HepG2 (cell line): ENCODE measurements around the gene SMIM10L1. TPM values are rescaled to one million over a fixed set of nuclear protein-coding genes. Genes with fewer than 3 reads are reported as not detected.
A peak's percentile ranks its signal among the peaks of the same experiment; 100 is the strongest.

Experiments used
- CENPBD1 ChIP-seq: sonication (generic); formaldehyde crosslinking; IDR thresholded peaks from 2 replicates; pipeline ENCODE4 v1.8.0; 2022; ENCODE audit warnings: missing genetic modification reagents, low read depth, mild to moderate bottlenecking, borderline replicate concordance
- CSRNP1 ChIP-seq: sonication (generic); formaldehyde crosslinking; IDR thresholded peaks from 2 replicates; pipeline ENCODE4 v1.8.1; 2023; ENCODE audit warnings: mild to moderate bottlenecking, missing genetic modification reagents
- DNMT1 ChIP-seq: sonication (generic); formaldehyde crosslinking; IDR thresholded peaks from 2 replicates; pipeline ENCODE4 v1.5.1; 2020; ENCODE audit warnings: mild to moderate bottlenecking, missing genetic modification reagents
- EHMT2 ChIP-seq: fragments of 200-600 bp; sonication (generic); IDR thresholded peaks from 2 replicates; pipeline ENCODE4 v1.7.0; 2017; ENCODE audit warnings: antibody characterized with exemption, low read depth, low read length, borderline replicate concordance
- FOXA3 ChIP-seq: IDR thresholded peaks from 2 replicates; pipeline ENCODE4 v1.6.1; 2016; ENCODE audit warnings: missing genetic modification reagents, missing compliant biosample characterization
- IKZF4 ChIP-seq: sonication (generic); formaldehyde crosslinking; IDR thresholded peaks from 2 replicates; pipeline ENCODE4 v1.5.1; 2020; ENCODE audit warnings: borderline replicate concordance, mild to moderate bottlenecking, low read depth, missing genetic modification reagents; ENCODE audit errors: not compliant biosample characterization
- KDM2A ChIP-seq: sonication (generic); formaldehyde crosslinking; IDR thresholded peaks from 2 replicates; pipeline ENCODE4 v1.4.0; 2020; ENCODE audit warnings: low read depth, missing genetic modification reagents, borderline replicate concordance
- KDM4B ChIP-seq: sonication (generic); formaldehyde crosslinking; IDR thresholded peaks from 2 replicates; pipeline ENCODE4 v1.4.0; 2020; ENCODE audit warnings: missing genetic modification reagents
- PAF1 ChIP-seq: IDR thresholded peaks from 2 replicates; pipeline ENCODE4 v1.6.1; 2016; ENCODE audit warnings: missing genetic modification reagents, missing compliant biosample characterization
- RBM39 ChIP-seq: fragments of 200-400 bp; formaldehyde crosslinking; IDR thresholded peaks from one replicate; pipeline ENCODE4 v1.6.1; 2018; ENCODE audit warnings: antibody characterized with exemption, mild to moderate bottlenecking, low read depth, low read length; ENCODE audit not compliant: poor library complexity, severe bottlenecking
- SALL2 ChIP-seq: sonication (generic); formaldehyde crosslinking; IDR thresholded peaks from 2 replicates; pipeline ENCODE4 v1.8.1; 2023; ENCODE audit warnings: mild to moderate bottlenecking, missing genetic modification reagents, inconsistent platforms
- SIN3B ChIP-seq: fragments of 150-350 bp; IDR thresholded peaks from 2 replicates; pipeline ENCODE4 v1.6.1; 2014; ENCODE audit warnings: low read length
- TBX3 ChIP-seq: fragments of 450-650 bp; IDR thresholded peaks from 2 replicates; pipeline ENCODE4 v1.6.1; 2017; ENCODE audit warnings: antibody characterized with exemption, mild to moderate bottlenecking, inconsistent platforms, borderline replicate concordance
- TSC22D2 ChIP-seq: sonication (generic); formaldehyde crosslinking; IDR thresholded peaks from 2 replicates; pipeline ENCODE4 v1.5.1; 2020; ENCODE audit warnings: missing genetic modification reagents, mild to moderate bottlenecking, borderline replicate concordance
- ZBTB7B ChIP-seq: sonication (generic); formaldehyde crosslinking; IDR thresholded peaks from 2 replicates; pipeline ENCODE4 v1.4.0; 2020; ENCODE audit warnings: missing genetic modification reagents
- ZFP36L1 ChIP-seq: sonication (generic); formaldehyde crosslinking; IDR thresholded peaks from 2 replicates; pipeline ENCODE4 v1.8.0; 2022; ENCODE audit warnings: mild to moderate bottlenecking, missing genetic modification reagents, moderate library complexity
- ZFP62 ChIP-seq: sonication (generic); formaldehyde crosslinking; IDR thresholded peaks from 2 replicates; pipeline ENCODE4 v1.4.0; 2020; ENCODE audit warnings: missing genetic modification reagents
- ZNF274 ChIP-seq: sonication (generic); formaldehyde crosslinking; IDR thresholded peaks from 2 replicates; pipeline ENCODE4 v1.5.1; 2020; ENCODE audit warnings: mild to moderate bottlenecking, missing genetic modification reagents
- ZNF350 ChIP-seq: sonication (generic); formaldehyde crosslinking; IDR thresholded peaks from 2 replicates; pipeline ENCODE4 v1.4.0; 2020; ENCODE audit warnings: mild to moderate bottlenecking, low read depth, missing genetic modification reagents, borderline replicate concordance
- ZNF432 ChIP-seq: sonication (generic); formaldehyde crosslinking; IDR thresholded peaks from 2 replicates; pipeline ENCODE4 v1.5.0; 2020; ENCODE audit warnings: missing genetic modification reagents, mild to moderate bottlenecking, borderline replicate concordance
- ZNF484 ChIP-seq: sonication (generic); formaldehyde crosslinking; IDR thresholded peaks from 2 replicates; pipeline ENCODE4 v1.5.1; 2020; ENCODE audit warnings: mild to moderate bottlenecking, low read depth, missing genetic modification reagents, borderline replicate concordance
- ZNF574 ChIP-seq: sonication (generic); formaldehyde crosslinking; IDR thresholded peaks from 2 replicates; pipeline ENCODE4 v1.4.0; 2020; ENCODE audit warnings: missing genetic modification reagents
- polyA plus RNA-seq, 8 experiments: library from polyadenylated mRNA; depleted of rRNA in 3 of 8; stranded (reverse) in 7 of 8; unstranded in 1 of 8; fragments of >200 nt; fragmentation: Illumina TruSeq in 4 of 8; extraction: Trizol in 4 of 8; gene quantifications; 2 replicates each; pipeline versions ENCODE4 v1.2.1 to v1.2.3, GENCODE V29; 2011 to 2016; ENCODE audit warnings: low read depth in 4 of 8, missing spikeins in 1 of 8, mixed read lengths in 1 of 8; ENCODE audit not compliant: insufficient read depth in 1 of 8
- total RNA-seq, 5 experiments: library from RNA; depleted of rRNA; stranded (reverse); fragments of >200 nt; fragmentation: Illumina TruSeq; extraction: Trizol; gene quantifications; 2 replicates each; pipeline ENCODE4 v1.2.3, GENCODE V29; 2016; ENCODE audit warnings: low read depth in 1 of 5

The SMIM10L1 gene
- total and polyA plus RNA-seq, 2 of the 13 experiments (the other 11 are each of a cell fraction or from before 2014, with no cell fraction given), result 3.7 to 11.8 TPM

GRCh38 chr12:11171145-11171968 lies at the start of gene SMIM10L1 (continued):
- 0 out of 2 replicates have a peak, but pooled peaks have one; percentile 32 for TF ChIP-seq KDM4B (CRISPR knock-in tag)
- 0 out of 2 replicates have a peak, but pooled peaks have one; percentile 56 for TF ChIP-seq DNMT1
- TF ChIP-seq EHMT2, result no peak
- peak; percentile 49; the same call in 1 of the 2 replicates for TF ChIP-seq ZNF350 (CRISPR knock-in tag)
- TF ChIP-seq RBM39, result no peak
- peak; percentile 52; the same call in 1 of the 2 replicates for TF ChIP-seq ZBTB7B (CRISPR knock-in tag)
- 0 out of 2 replicates have a peak, but pooled peaks have one; percentile 57 for TF ChIP-seq ZNF432 (CRISPR knock-in tag)
- TF ChIP-seq SALL2, result peak; percentile 88; the same call in 1 of the 2 replicates
- TF ChIP-seq FOXA3 (CRISPR knock-in tag), result 0 out of 2 replicates have a peak, but pooled peaks have one; percentile 5
- TF ChIP-seq ZNF484 (CRISPR knock-in tag), result no peak
- TF ChIP-seq SIN3B, result peak; percentile 31; the same call in 1 of the 2 replicates
- TF ChIP-seq PAF1 (CRISPR knock-in tag), result no peak
- peak; percentile 84; the same call in 1 of the 2 replicates for TF ChIP-seq CSRNP1 (CRISPR knock-in tag)
- peak; percentile 82 for TF ChIP-seq ZNF574
- TF ChIP-seq KDM2A (CRISPR knock-in tag), result peak; percentile 93
- peak; percentile 48; the same call in 1 of the 2 replicates for TF ChIP-seq TBX3
- TF ChIP-seq ZFP36L1, result no peak
- TF ChIP-seq CENPBD1 (CRISPR knock-in tag), result no peak
- peak; percentile 24; the same call in 1 of the 2 replicates for TF ChIP-seq TSC22D2
- TF ChIP-seq ZFP62, result no peak
- TF ChIP-seq ZNF274 (CRISPR knock-in tag), result peak; percentile 77; the same call in 1 of the 2 replicates
- TF ChIP-seq IKZF4, result no peak
